Loucy (cell line): ENCODE data around the gene HSD17B12.

Experiments
- EZH2phosphoT487 ChIP-seq: fragments of 200-600 bp; IDR thresholded peaks from 2 replicates; pipeline ENCODE4 v1.6.1; 2018; ENCODE audit warnings: antibody characterized with exemption, mild to moderate bottlenecking, moderate library complexity, borderline replicate concordance
- TF ChIP-seq, protein P1 (sequence below): fragments of 200-600 bp; sonication (generic); conservative IDR thresholded peaks from 2 replicates; pipeline ENCODE4 v1.5.1; 2014; ENCODE audit warnings: mild to moderate bottlenecking, antibody characterized with exemption, low read length

DNA sequence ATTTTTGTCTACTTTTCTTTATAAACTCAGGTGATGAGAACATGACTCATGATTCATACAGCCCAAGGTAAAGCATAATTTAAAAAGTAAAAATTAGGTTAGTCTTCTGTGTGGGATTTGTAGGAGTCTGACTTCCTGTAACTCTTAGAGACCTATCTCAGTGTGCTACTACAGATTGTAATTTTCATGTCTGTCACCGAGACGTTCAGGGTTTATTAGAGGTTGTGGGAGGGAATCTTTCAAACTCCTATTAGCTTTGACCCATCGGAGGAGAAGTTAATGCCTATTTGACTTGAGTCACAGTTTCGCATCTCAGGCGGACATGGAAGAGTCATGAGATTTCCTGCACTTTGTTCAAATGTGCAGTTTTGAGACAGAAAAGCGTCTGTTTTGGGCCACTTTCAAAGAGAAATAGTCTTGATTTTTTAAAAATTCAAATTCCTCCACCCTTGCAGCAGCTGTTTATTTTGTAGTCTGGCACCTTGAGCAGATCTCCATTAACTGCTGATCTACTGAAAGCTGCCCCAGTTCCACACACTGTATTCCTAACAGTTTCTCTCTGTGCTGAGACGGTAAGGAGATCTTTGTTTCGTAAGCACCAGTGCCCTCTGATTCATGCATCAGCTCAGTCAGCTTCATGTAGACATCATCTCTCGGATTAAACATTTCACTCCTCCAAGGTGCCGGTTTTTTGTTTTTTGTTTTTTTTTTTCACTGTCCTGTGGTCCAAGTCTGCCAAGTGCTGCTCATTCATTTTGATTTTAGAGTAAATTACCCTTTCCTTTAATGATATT is 224.4 kb downstream of the HSD17B12 start:
- TF ChIP-seq, protein P1, sequence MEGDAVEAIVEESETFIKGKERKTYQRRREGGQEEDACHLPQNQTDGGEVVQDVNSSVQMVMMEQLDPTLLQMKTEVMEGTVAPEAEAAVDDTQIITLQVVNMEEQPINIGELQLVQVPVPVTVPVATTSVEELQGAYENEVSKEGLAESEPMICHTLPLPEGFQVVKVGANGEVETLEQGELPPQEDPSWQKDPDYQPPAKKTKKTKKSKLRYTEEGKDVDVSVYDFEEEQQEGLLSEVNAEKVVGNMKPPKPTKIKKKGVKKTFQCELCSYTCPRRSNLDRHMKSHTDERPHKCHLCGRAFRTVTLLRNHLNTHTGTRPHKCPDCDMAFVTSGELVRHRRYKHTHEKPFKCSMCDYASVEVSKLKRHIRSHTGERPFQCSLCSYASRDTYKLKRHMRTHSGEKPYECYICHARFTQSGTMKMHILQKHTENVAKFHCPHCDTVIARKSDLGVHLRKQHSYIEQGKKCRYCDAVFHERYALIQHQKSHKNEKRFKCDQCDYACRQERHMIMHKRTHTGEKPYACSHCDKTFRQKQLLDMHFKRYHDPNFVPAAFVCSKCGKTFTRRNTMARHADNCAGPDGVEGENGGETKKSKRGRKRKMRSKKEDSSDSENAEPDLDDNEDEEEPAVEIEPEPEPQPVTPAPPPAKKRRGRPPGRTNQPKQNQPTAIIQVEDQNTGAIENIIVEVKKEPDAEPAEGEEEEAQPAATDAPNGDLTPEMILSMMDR = no peak
- TF ChIP-seq EZH2phosphoT487 = no peak
